ENCODE measurements around the gene C2CD4C. TPM values are rescaled to one million over a fixed set of nuclear protein-coding genes. Genes with fewer than 3 reads are reported as not detected.

The C2CD4C gene
- total RNA-seq, 2 donors from 2014 or later, result 0.26 to 0.55 TPM

- H3K4me1 ChIP-seq, result peaks cover 0 to 7% of the 10 kb centered on the region in 2 donors
- no peak overlapping the region for H3K27ac ChIP-seq
- H3K27me3 ChIP-seq, result no peaks in the 10 kb centered on the region
- no peak for TF ChIP-seq CTCF (IDR thresholded peaks at IDR 0.05)
- no peak overlapping the region for H3K4me3 ChIP-seq
- H3K9me3 ChIP-seq, result no peaks in the 10 kb centered on the region
- no peak for DNase-seq (ENCODE audit: low spot score)
- H3K36me3 ChIP-seq, result no peaks in the 10 kb centered on the region
Observed at GRCh38 chr19:376111-376470, 32.9 kb downstream of the C2CD4C start.

GRCh38 chr19:375395-376110 is 33.4 kb downstream of the C2CD4C start:
- no peaks in the 10 kb centered on the region for H3K9me3 ChIP-seq
- H3K36me3 ChIP-seq, result no peaks in the 10 kb centered on the region
- H3K4me1 ChIP-seq, result peaks cover 0 to 7% of the 10 kb centered on the region in 2 donors
- H3K4me3 ChIP-seq, result no peak overlapping the region
- H3K27ac ChIP-seq, result no peak overlapping the region
- TF ChIP-seq CTCF (IDR thresholded peaks at IDR 0.05), result no peak
- no peaks in the 10 kb centered on the region for H3K27me3 ChIP-seq
- DNase-seq (ENCODE audit: low spot score), result no peak

GRCh38 chr19:374886-375235 is 34.1 kb downstream of the C2CD4C start:
- Histone ChIP-seq H3K9me3 (no peaks in the 10 kb centered on the region), H3K27ac (no peak overlapping the region), H3K36me3 (no peaks in the 10 kb centered on the region), H3K27me3 (no peaks in the 10 kb centered on the region), H3K4me1 (peaks cover 0 to 7% of the 10 kb centered on the region in 2 donors), H3K4me3 (no peak overlapping the region)
- no peak for DNase-seq (ENCODE audit: low spot score)
- no peak for TF ChIP-seq CTCF (IDR thresholded peaks at IDR 0.05)

- Histone ChIP-seq H3K27me3 (no peaks in the 10 kb centered on the region), H3K9me3 (no peaks in the 10 kb centered on the region), H3K27ac (no peak overlapping the region), H3K4me3 (no peak overlapping the region), H3K36me3 (no peaks in the 10 kb centered on the region), H3K4me1 (peaks cover 0 to 7% of the 10 kb centered on the region in 2 donors)
- TF ChIP-seq CTCF (IDR thresholded peaks at IDR 0.05), result no peak
- DNase-seq (ENCODE audit: low spot score), result no peak
Observed at GRCh38 chr19:374183-374885, 34.6 kb downstream of the C2CD4C start.

GRCh38 chr19:373391-374182 is 35.4 kb downstream of the C2CD4C start:
- Histone ChIP-seq H3K4me3 (no peak overlapping the region), H3K9me3 (no peaks in the 10 kb centered on the region)
- no peak for TF ChIP-seq CTCF (IDR thresholded peaks at IDR 0.05)

More at GRCh38 chr19:373391-374182, 35.4 kb downstream of the C2CD4C start:
- Histone ChIP-seq H3K27me3 (no peaks in the 10 kb centered on the region), H3K27ac (no peak overlapping the region), H3K4me1 (peaks cover 0 to 7% of the 10 kb centered on the region in 2 donors), H3K36me3 (no peaks in the 10 kb centered on the region)
- no peak for DNase-seq (ENCODE audit: low spot score)

Data from right atrium auricular region (tissue), 2 donors.